ENCODE results near the gene NPLOC4.
A peak's percentile ranks its signal among the peaks of the same experiment; 100 is the strongest.

NPLOC4 gene

DNA sequence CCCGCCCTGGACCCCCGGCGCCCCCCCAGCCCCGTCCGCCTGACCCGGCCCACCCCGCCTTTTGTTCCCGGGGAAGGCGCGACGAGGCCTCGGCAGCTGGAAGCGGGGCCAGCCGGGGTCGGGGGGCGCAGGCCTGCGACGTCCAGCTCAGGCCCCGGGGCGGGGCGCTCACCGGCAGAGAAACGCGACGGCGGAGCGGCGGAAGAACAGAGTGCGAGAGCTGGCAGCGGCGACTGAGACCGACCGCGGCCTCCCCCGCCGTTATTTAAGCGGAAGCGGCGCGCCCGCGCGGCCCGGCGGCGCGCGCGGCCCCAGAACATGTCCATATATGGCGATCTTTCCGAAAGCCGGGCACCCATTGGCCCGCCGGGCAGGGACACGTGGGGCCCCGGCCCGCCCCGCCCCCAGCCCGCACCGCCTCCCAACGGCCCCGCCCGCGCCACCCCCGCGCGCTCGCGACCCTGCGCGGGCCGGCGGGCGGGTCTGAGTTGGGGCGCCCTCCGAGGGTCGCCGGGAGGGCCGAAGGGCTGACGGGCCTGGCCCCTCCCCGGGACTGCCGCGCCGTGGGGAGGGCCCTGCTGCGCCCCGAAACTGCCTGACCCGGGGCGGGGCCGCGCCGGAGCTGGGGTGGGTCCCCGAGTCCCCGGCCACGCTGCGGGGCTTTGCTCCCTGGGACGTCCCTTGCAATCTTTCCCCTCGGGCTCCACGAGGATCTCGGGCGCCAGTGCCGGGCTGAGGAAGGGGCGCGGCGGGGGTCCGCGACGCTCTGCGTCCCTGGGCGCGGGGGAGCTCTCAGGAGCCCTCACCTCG lies 124.1 kb downstream of the NPLOC4 start, which contains the start of gene ACTG1 (continued):
- TF ChIP-seq ZBTB26 (tag by site-specific recombination; optimal IDR thresholded peaks at IDR 0.05) (peak; percentile 71), ZNF133 (tag by site-specific recombination; IDR thresholded peaks at IDR 0.05) (no peak), ZBTB8A (tag by site-specific recombination; IDR thresholded peaks at IDR 0.05) (peak; percentile 95), ZNF548 (tag by site-specific recombination; IDR thresholded peaks at IDR 0.05) (no peak), ZNF239 (tag by site-specific recombination; IDR thresholded peaks at IDR 0.05) (0 out of 2 replicates have a peak, but pooled peaks have one; percentile 13), ZNF660 (tag by site-specific recombination; IDR thresholded peaks at IDR 0.05) (peak; percentile 74), KLF1 (tag by site-specific recombination; IDR thresholded peaks at IDR 0.05) (0 out of 2 replicates have a peak, but pooled peaks have one; percentile 11), GLIS2 (tag by site-specific recombination; IDR thresholded peaks at IDR 0.05) (peak; percentile 94; the same call in 1 of the 2 replicates), KLF7 (tag by site-specific recombination; IDR thresholded peaks at IDR 0.05; ENCODE audit: borderline replicate concordance) (0 out of 2 replicates have a peak, but pooled peaks have one; percentile 12), ZNF843 (tag by site-specific recombination; IDR thresholded peaks at IDR 0.05) (no peak), ZFP41 (tag by site-specific recombination; IDR thresholded peaks at IDR 0.05; ENCODE audit: borderline replicate concordance) (no peak), KLF10 (tag by site-specific recombination; IDR thresholded peaks at IDR 0.05) (peak; percentile 48), ZSCAN30 (tag by site-specific recombination; IDR thresholded peaks at IDR 0.05) (peak; percentile 88), REST (tag by site-specific recombination; IDR thresholded peaks at IDR 0.05) (peak; percentile 37; the same call in 1 of the 2 replicates), MEIS1 (CRISPR knock-in tag; IDR thresholded peaks at IDR 0.05; ENCODE audit: borderline replicate concordance) (no peak), EGR2 (tag by site-specific recombination; IDR thresholded peaks at IDR 0.05; ENCODE audit: low read depth) (no peak), ZNF335 (tag by site-specific recombination; conservative IDR thresholded peaks at IDR 0.05) (peak; percentile 39), ZBTB6 (tag by site-specific recombination; IDR thresholded peaks at IDR 0.05) (peak; percentile 44; the same call in 1 of the 2 replicates), ZNF37A (tag by site-specific recombination; IDR thresholded peaks at IDR 0.05) (no peak), HIC1 (tag by site-specific recombination; IDR thresholded peaks at IDR 0.05) (no peak), HOXC10 (CRISPR knock-in tag; IDR thresholded peaks at IDR 0.05) (0 out of 2 replicates have a peak, but pooled peaks have one; percentile 16), ZNF121 (tag by site-specific recombination; IDR thresholded peaks at IDR 0.05) (no peak)
- TF ChIP-seq, protein P1, sequence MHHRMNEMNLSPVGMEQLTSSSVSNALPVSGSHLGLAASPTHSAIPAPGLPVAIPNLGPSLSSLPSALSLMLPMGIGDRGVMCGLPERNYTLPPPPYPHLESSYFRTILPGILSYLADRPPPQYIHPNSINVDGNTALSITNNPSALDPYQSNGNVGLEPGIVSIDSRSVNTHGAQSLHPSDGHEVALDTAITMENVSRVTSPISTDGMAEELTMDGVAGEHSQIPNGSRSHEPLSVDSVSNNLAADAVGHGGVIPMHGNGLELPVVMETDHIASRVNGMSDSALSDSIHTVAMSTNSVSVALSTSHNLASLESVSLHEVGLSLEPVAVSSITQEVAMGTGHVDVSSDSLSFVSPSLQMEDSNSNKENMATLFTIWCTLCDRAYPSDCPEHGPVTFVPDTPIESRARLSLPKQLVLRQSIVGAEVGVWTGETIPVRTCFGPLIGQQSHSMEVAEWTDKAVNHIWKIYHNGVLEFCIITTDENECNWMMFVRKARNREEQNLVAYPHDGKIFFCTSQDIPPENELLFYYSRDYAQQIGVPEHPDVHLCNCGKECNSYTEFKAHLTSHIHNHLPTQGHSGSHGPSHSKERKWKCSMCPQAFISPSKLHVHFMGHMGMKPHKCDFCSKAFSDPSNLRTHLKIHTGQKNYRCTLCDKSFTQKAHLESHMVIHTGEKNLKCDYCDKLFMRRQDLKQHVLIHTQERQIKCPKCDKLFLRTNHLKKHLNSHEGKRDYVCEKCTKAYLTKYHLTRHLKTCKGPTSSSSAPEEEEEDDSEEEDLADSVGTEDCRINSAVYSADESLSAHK (tag by site-specific recombination; IDR thresholded peaks at IDR 0.05): 0 out of 2 replicates have a peak, but pooled peaks have one; percentile 15
- TF ChIP-seq, protein P2, sequence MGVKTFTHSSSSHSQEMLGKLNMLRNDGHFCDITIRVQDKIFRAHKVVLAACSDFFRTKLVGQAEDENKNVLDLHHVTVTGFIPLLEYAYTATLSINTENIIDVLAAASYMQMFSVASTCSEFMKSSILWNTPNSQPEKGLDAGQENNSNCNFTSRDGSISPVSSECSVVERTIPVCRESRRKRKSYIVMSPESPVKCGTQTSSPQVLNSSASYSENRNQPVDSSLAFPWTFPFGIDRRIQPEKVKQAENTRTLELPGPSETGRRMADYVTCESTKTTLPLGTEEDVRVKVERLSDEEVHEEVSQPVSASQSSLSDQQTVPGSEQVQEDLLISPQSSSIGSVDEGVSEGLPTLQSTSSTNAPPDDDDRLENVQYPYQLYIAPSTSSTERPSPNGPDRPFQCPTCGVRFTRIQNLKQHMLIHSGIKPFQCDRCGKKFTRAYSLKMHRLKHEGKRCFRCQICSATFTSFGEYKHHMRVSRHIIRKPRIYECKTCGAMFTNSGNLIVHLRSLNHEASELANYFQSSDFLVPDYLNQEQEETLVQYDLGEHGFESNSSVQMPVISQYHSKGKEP (tag by site-specific recombination; IDR thresholded peaks at IDR 0.05): peak; percentile 19; the same call in 1 of the 2 replicates
- TF ChIP-seq, protein P3, sequence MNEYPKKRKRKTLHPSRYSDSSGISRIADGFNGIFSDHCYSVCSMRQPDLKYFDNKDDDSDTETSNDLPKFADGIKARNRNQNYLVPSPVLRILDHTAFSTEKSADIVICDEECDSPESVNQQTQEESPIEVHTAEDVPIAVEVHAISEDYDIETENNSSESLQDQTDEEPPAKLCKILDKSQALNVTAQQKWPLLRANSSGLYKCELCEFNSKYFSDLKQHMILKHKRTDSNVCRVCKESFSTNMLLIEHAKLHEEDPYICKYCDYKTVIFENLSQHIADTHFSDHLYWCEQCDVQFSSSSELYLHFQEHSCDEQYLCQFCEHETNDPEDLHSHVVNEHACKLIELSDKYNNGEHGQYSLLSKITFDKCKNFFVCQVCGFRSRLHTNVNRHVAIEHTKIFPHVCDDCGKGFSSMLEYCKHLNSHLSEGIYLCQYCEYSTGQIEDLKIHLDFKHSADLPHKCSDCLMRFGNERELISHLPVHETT (tag by site-specific recombination; IDR thresholded peaks at IDR 0.05): no peak

Data from HEK293 (cell line).